Measurements from ENCODE around the gene PEX12.

Gene PEX12

GRCh38 chr17:35588196-35588920, 10.0 kb upstream of the PEX12 start (continued):
- TF ChIP-seq, protein P1, sequence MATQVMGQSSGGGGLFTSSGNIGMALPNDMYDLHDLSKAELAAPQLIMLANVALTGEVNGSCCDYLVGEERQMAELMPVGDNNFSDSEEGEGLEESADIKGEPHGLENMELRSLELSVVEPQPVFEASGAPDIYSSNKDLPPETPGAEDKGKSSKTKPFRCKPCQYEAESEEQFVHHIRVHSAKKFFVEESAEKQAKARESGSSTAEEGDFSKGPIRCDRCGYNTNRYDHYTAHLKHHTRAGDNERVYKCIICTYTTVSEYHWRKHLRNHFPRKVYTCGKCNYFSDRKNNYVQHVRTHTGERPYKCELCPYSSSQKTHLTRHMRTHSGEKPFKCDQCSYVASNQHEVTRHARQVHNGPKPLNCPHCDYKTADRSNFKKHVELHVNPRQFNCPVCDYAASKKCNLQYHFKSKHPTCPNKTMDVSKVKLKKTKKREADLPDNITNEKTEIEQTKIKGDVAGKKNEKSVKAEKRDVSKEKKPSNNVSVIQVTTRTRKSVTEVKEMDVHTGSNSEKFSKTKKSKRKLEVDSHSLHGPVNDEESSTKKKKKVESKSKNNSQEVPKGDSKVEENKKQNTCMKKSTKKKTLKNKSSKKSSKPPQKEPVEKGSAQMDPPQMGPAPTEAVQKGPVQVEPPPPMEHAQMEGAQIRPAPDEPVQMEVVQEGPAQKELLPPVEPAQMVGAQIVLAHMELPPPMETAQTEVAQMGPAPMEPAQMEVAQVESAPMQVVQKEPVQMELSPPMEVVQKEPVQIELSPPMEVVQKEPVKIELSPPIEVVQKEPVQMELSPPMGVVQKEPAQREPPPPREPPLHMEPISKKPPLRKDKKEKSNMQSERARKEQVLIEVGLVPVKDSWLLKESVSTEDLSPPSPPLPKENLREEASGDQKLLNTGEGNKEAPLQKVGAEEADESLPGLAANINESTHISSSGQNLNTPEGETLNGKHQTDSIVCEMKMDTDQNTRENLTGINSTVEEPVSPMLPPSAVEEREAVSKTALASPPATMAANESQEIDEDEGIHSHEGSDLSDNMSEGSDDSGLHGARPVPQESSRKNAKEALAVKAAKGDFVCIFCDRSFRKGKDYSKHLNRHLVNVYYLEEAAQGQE (tag by site-specific recombination; IDR thresholded peaks at IDR 0.05), result no peak
- TF ChIP-seq GLIS1 (tag by site-specific recombination; IDR thresholded peaks at IDR 0.05), result peak; percentile 74
- TF ChIP-seq ZFHX2 (tag by site-specific recombination; conservative IDR thresholded peaks at IDR 0.05), result no peak
- TF ChIP-seq, protein P2, sequence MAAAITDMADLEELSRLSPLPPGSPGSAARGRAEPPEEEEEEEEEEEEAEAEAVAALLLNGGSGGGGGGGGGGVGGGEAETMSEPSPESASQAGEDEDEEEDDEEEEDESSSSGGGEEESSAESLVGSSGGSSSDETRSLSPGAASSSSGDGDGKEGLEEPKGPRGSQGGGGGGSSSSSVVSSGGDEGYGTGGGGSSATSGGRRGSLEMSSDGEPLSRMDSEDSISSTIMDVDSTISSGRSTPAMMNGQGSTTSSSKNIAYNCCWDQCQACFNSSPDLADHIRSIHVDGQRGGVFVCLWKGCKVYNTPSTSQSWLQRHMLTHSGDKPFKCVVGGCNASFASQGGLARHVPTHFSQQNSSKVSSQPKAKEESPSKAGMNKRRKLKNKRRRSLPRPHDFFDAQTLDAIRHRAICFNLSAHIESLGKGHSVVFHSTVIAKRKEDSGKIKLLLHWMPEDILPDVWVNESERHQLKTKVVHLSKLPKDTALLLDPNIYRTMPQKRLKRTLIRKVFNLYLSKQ (tag by site-specific recombination; IDR thresholded peaks at IDR 0.05; ENCODE audit: borderline replicate concordance), result no peak
- no peak for TF ChIP-seq ZNF169 (tag by site-specific recombination; IDR thresholded peaks at IDR 0.05)
- TF ChIP-seq ZNF555 (tag by site-specific recombination; conservative IDR thresholded peaks at IDR 0.05), result no peak
- no peak for TF ChIP-seq ZNF140 (tag by site-specific recombination; IDR thresholded peaks at IDR 0.05)
- no peak for TF ChIP-seq RBAK (tag by site-specific recombination; IDR thresholded peaks at IDR 0.05)
- no peak for TF ChIP-seq ZNF776 (tag by site-specific recombination; IDR thresholded peaks at IDR 0.05; ENCODE audit: borderline replicate concordance)
- no peak for TF ChIP-seq ZNF792 (tag by site-specific recombination; IDR thresholded peaks at IDR 0.05)
- no peak for TF ChIP-seq ZNF175 (tag by site-specific recombination; IDR thresholded peaks at IDR 0.05)
- no peak for TF ChIP-seq ZNF114 (tag by site-specific recombination; IDR thresholded peaks at IDR 0.05)
- TF ChIP-seq ZSCAN5A (tag by site-specific recombination; IDR thresholded peaks at IDR 0.05), result no peak
- no peak for TF ChIP-seq ZNF133 (tag by site-specific recombination; IDR thresholded peaks at IDR 0.05)
- no peak for TF ChIP-seq ZBTB20 (tag by site-specific recombination; IDR thresholded peaks at IDR 0.05)
- no peak for TF ChIP-seq BCL11B (tag by site-specific recombination; IDR thresholded peaks at IDR 0.05; ENCODE audit: low read depth)
- no peak for TF ChIP-seq SP2 (tag by site-specific recombination; IDR thresholded peaks at IDR 0.05)
- TF ChIP-seq ZNF473 (tag by site-specific recombination; IDR thresholded peaks at IDR 0.05), result no peak
- no peak for TF ChIP-seq ZNF626 (tag by site-specific recombination; IDR thresholded peaks at IDR 0.05)
- 0 out of 2 replicates have a peak, but pooled peaks have one; percentile 49 for TF ChIP-seq ZNF660 (tag by site-specific recombination; IDR thresholded peaks at IDR 0.05)
- peak; percentile 64; the same call in 1 of the 2 replicates for TF ChIP-seq ZNF394 (tag by site-specific recombination; IDR thresholded peaks at IDR 0.05; ENCODE audit: borderline replicate concordance)
- peak; percentile 36; the same call in 1 of the 2 replicates for TF ChIP-seq ZBTB6 (tag by site-specific recombination; IDR thresholded peaks at IDR 0.05)
- no peak for TF ChIP-seq ZNF426 (tag by site-specific recombination; IDR thresholded peaks at IDR 0.05)
- no peak for TF ChIP-seq HOXA7 (CRISPR knock-in tag; IDR thresholded peaks at IDR 0.05; ENCODE audit: borderline replicate concordance)
- no peak for TF ChIP-seq SETDB1 (IDR thresholded peaks at IDR 0.05; ENCODE audit: insufficient read length, low read length)
- no peak for TF ChIP-seq ATF2 (tag by site-specific recombination; IDR thresholded peaks at IDR 0.05; ENCODE audit: low read depth)
- TF ChIP-seq ZNF670 (tag by site-specific recombination; IDR thresholded peaks at IDR 0.05; ENCODE audit: low read depth), result no peak
- TF ChIP-seq SALL2 (tag by site-specific recombination; IDR thresholded peaks at IDR 0.05; ENCODE audit: borderline replicate concordance), result no peak
- no peak for TF ChIP-seq ZNF549 (tag by site-specific recombination; IDR thresholded peaks at IDR 0.05)
- TF ChIP-seq ZNF423 (tag by site-specific recombination; IDR thresholded peaks at IDR 0.05), result no peak
- no peak for TF ChIP-seq YY1 (tag by site-specific recombination; IDR thresholded peaks at IDR 0.05)
